ENCODE results near the gene GTF3C5. TPM values are rescaled to one million over a fixed set of nuclear protein-coding genes. Genes with fewer than 3 reads are reported as not detected.
"Not testable (repeated sequence)": the region's sequence is repeated elsewhere in the genome, so short reads cannot be mapped to it uniquely, and the experiment has no call there.

The GTF3C5 gene
- total RNA-seq, 1 donor from 2014 or later: 77.9 TPM

GRCh38 chr9:133090752-133091385 is 60.1 kb downstream of the GTF3C5 start:
- no peaks in the 10 kb centered on the region for H3K9me3 ChIP-seq (ENCODE audit: low read depth)
- Mint-ChIP-seq H3K9me3 (peaks cover 7% of the 10 kb centered on the region), H3K27ac (no peak overlapping the region), H3K4me1 (no peaks in the 10 kb centered on the region), H3K27me3 (ENCODE audit: insufficient read depth, low read depth) (peaks cover 8% of the 10 kb centered on the region), H3K36me3 (peaks cover 8% of the 10 kb centered on the region), H3K4me3 (no peak overlapping the region)
- DNase-seq (ENCODE audit: low spot score): no peak
- H3K9ac ChIP-seq: no peak overlapping the region
- H3K36me3 ChIP-seq: peaks cover 1% of the 10 kb centered on the region
- TF ChIP-seq, protein P1, sequence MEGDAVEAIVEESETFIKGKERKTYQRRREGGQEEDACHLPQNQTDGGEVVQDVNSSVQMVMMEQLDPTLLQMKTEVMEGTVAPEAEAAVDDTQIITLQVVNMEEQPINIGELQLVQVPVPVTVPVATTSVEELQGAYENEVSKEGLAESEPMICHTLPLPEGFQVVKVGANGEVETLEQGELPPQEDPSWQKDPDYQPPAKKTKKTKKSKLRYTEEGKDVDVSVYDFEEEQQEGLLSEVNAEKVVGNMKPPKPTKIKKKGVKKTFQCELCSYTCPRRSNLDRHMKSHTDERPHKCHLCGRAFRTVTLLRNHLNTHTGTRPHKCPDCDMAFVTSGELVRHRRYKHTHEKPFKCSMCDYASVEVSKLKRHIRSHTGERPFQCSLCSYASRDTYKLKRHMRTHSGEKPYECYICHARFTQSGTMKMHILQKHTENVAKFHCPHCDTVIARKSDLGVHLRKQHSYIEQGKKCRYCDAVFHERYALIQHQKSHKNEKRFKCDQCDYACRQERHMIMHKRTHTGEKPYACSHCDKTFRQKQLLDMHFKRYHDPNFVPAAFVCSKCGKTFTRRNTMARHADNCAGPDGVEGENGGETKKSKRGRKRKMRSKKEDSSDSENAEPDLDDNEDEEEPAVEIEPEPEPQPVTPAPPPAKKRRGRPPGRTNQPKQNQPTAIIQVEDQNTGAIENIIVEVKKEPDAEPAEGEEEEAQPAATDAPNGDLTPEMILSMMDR (IDR thresholded peaks at IDR 0.05): no peak
- no peak for TF ChIP-seq EZH2 (IDR thresholded peaks at IDR 0.05)
- no peak for TF ChIP-seq EZH2phosphoT487 (IDR thresholded peaks at IDR 0.05)
- no peaks in the 10 kb centered on the region for H3F3A ChIP-seq (ENCODE audit: low read depth)
- H2AFZ ChIP-seq (replicated peaks): no peak overlapping the region
- H3K27ac ChIP-seq: no peak overlapping the region
- no peak overlapping the region for H3K4me2 ChIP-seq
- H3K79me2 ChIP-seq (ENCODE audit: low read depth): no peaks in the 10 kb centered on the region
- no peaks in the 10 kb centered on the region for H4K20me1 ChIP-seq (ENCODE audit: low read depth)
- peaks cover 4% of the 10 kb centered on the region for H3K4me1 ChIP-seq
- no peaks in the 10 kb centered on the region for H3K27me3 ChIP-seq
- H3K4me3 ChIP-seq: no peak overlapping the region

GRCh38 chr9:133094351-133094750 is 63.6 kb downstream of the GTF3C5 start:
- H3K27ac Mint-ChIP-seq; H3K4me1 Mint-ChIP-seq; H4K20me1 ChIP-seq (ENCODE audit: low read depth); DNase-seq (ENCODE audit: low spot score); H3K4me3 Mint-ChIP-seq; H3K4me2 ChIP-seq; H2AFZ ChIP-seq (replicated peaks); H3K4me1 ChIP-seq; H3K9ac ChIP-seq; H3K79me2 ChIP-seq (ENCODE audit: low read depth); H3K27ac ChIP-seq; H3K4me3 ChIP-seq; H3K27me3 ChIP-seq; H3K27me3 Mint-ChIP-seq (ENCODE audit: insufficient read depth, low read depth); H3F3A ChIP-seq (ENCODE audit: low read depth); H3K9me3 ChIP-seq (ENCODE audit: low read depth): not testable (repeated sequence)
- H3K9me3 Mint-ChIP-seq: peaks cover 28% of the 10 kb centered on the region
- H3K36me3 ChIP-seq: peaks cover 12% of the 10 kb centered on the region
- peaks cover 39% of the 10 kb centered on the region for H3K36me3 Mint-ChIP-seq

DNA sequence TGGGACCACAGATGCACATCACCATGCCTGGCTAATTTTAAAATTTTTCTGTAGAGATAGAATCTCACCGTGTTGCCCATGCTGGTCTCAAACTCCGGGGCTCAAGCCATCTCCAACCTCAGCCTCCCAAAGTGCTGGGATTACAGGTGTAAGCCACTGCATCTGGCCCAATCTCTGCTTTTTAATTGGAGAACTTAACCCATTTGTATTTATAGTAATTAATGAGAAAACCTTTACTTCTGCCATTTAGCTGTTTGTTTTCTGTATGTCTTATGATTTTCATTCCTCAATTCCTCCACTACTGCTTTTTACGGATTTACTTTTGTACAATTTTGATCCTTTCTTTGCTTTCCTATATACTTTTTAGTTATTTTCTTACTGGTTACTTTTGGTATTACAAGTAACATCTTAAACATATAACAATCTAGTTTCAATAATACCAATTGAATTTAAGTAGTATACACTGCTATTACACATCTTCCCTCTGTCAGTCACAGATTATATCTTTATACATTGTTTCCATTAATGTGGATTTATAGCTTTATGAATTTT is 64.1 kb downstream of the GTF3C5 start:
- Mint-ChIP-seq H3K4me3 (no peak overlapping the region), H3K36me3 (peaks cover 39% of the 10 kb centered on the region), H3K4me1 (no peaks in the 10 kb centered on the region), H3K27me3 (ENCODE audit: insufficient read depth, low read depth) (peaks cover 2% of the 10 kb centered on the region), H3K27ac (no peak overlapping the region), H3K9me3 (peaks cover 28% of the 10 kb centered on the region)
- no peaks in the 10 kb centered on the region for H3K27me3 ChIP-seq
- H4K20me1 ChIP-seq (ENCODE audit: low read depth): no peaks in the 10 kb centered on the region
- no peak overlapping the region for H3K9ac ChIP-seq
- DNase-seq (ENCODE audit: low spot score): no peak
- H3K27ac ChIP-seq: no peak overlapping the region
- H3K4me3 ChIP-seq: no peak overlapping the region
- peaks cover 3% of the 10 kb centered on the region for H3K4me1 ChIP-seq
- H3K4me2 ChIP-seq: no peak overlapping the region
- peaks cover 12% of the 10 kb centered on the region for H3K36me3 ChIP-seq
- H2AFZ ChIP-seq (replicated peaks): no peak overlapping the region
- peaks cover 4% of the 10 kb centered on the region for H3K9me3 ChIP-seq (ENCODE audit: low read depth)
- H3F3A ChIP-seq (ENCODE audit: low read depth): peaks cover 3% of the 10 kb centered on the region
- no peaks in the 10 kb centered on the region for H3K79me2 ChIP-seq (ENCODE audit: low read depth)
- TF ChIP-seq EZH2 (IDR thresholded peaks at IDR 0.05) (no peak), EZH2phosphoT487 (IDR thresholded peaks at IDR 0.05) (no peak)
- TF ChIP-seq, protein P1 (IDR thresholded peaks at IDR 0.05): no peak

- H3K36me3 ChIP-seq: peaks cover 12% of the 10 kb centered on the region
- no peak overlapping the region for H2AFZ ChIP-seq (replicated peaks)
These were observed 67.4 kb downstream of the GTF3C5 start for GRCh38 chr9:133098104-133098754.

More at GRCh38 chr9:133098104-133098754, 67.4 kb downstream of the GTF3C5 start:
- Histone ChIP-seq H3K9me3 (ENCODE audit: low read depth) (peaks cover 4% of the 10 kb centered on the region), H3K27me3 (no peaks in the 10 kb centered on the region), H3F3A (ENCODE audit: low read depth) (peaks cover 3% of the 10 kb centered on the region), H3K4me1 (no peaks in the 10 kb centered on the region), H3K4me3 (no peak overlapping the region), H3K9ac (no peak overlapping the region), H4K20me1 (ENCODE audit: low read depth) (peaks cover 3% of the 10 kb centered on the region), H3K79me2 (ENCODE audit: low read depth) (no peaks in the 10 kb centered on the region), H3K4me2 (no peak overlapping the region), H3K27ac (no peak overlapping the region)
- Mint-ChIP-seq H3K9me3 (peaks cover 28% of the 10 kb centered on the region), H3K27ac (no peak overlapping the region), H3K4me3 (no peak overlapping the region), H3K4me1 (no peaks in the 10 kb centered on the region), H3K27me3 (ENCODE audit: insufficient read depth, low read depth) (peaks cover 2% of the 10 kb centered on the region), H3K36me3 (peaks cover 42% of the 10 kb centered on the region)
- no peak for DNase-seq (ENCODE audit: low spot score)
- TF ChIP-seq, protein P1 (IDR thresholded peaks at IDR 0.05): no peak
- TF ChIP-seq EZH2phosphoT487 (IDR thresholded peaks at IDR 0.05) (no peak), EZH2 (IDR thresholded peaks at IDR 0.05) (no peak)
